Erythroblast (primary cell): ENCODE data around the gene MRPL12.

Experiments used
- GATA1 ChIP-seq: IDR thresholded peaks from 2 replicates; pipeline ENCODE4 v1.6.1; 2011; ENCODE audit warnings: low read depth, mild to moderate bottlenecking, control low read depth, low read length, moderate library complexity
- POLR2A ChIP-seq: IDR thresholded peaks from 2 replicates; pipeline ENCODE4 v1.6.1; 2011; ENCODE audit warnings: mild to moderate bottlenecking, low read length

DNA sequence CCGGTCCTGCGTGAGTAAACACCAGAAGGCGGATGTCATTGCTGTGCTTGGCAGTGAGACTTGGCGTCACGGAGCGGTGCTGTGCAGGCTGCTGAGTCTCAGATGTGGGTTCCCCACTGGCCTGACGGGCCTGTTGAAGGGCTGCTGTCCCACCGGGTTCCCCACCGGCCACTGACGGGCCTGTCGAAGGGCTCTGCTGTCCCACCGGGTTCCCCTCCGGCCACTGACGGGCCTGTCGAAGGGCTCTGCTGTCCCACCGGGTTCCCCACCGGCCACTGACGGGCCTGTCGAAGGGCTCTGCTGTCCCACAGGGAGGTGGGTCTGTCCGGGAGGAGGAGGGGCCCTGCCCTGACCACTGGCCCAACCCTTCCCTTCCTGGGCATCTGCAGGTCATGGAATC, 16.6 kb upstream of the MRPL12 start:
- TF ChIP-seq POLR2A: no peak
- no peak for TF ChIP-seq GATA1
